Measurements from ENCODE around the gene AGXT.

Gene AGXT

DNA sequence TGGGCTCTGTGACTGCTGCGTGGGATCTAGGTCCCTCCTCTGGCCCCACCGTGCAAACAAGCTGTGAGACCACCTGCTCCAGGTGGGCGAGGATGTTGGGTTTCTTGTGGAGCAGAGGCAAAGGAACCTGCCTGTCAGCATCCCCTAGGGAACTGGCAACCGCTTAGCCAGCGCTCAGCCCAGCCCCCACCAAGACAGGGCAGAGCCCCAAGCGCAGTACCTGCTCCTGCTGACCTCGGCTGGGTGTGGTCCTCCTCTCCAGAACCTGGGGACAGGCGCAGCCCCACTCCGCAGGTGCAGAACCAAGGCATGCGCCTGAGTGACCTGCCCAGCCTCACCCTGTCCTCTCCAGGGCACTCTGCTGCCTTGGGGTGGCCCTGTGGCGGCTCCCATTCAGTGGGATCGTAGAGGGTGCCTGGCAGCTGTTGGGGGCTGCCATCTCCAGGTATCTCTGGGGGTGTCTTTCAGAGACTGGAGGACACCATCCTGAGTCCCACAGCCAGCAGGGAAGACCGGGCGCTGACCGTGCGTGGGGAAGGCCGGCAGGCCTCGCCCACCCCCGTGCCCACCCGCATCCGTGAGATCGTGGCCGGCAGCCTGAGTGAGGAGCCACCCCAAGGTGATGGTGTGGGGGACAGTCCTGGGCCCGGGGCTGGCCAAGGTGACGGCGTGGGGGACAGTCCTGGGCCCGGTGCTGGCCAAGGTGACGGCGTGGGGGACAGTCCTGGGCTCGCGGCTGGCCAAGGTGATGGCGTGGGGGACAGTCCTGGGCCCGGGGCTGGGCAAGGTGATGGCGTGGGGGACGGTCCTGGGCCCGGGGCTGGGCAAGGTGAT is 49.9 kb downstream of the AGXT start:
- Histone ChIP-seq H2AFZ (ENCODE audit: low read depth, low read length) (no peak overlapping the region), H4K20me1 (ENCODE audit: insufficient read depth, low read length) (no peaks in the 10 kb centered on the region), H3K36me3 (replicated peaks; ENCODE audit: low read depth, low read length) (no peaks in the 10 kb centered on the region), H3K4me1 (ENCODE audit: low read length) (peaks cover 5% of the 10 kb centered on the region), H3K79me2 (ENCODE audit: low read length) (no peaks in the 10 kb centered on the region), H3K27ac (ENCODE audit: low read length) (no peak overlapping the region), H3K9ac (ENCODE audit: low read length) (no peak overlapping the region), H3K27me3 (ENCODE audit: low read depth, low read length) (0 out of 2 replicates have a peak, but pooled peaks cover 2% of the 10 kb centered on the region), H3K4me3 (ENCODE audit: low read length) (no peak overlapping the region), H3K4me2 (ENCODE audit: low read length) (no peak overlapping the region), H3K9me3 (ENCODE audit: insufficient read depth, low read length) (no peaks in the 10 kb centered on the region)
- TF ChIP-seq EZH2phosphoT487 (IDR thresholded peaks at IDR 0.05; ENCODE audit: low read depth) = no peak
- TF ChIP-seq, protein P1, sequence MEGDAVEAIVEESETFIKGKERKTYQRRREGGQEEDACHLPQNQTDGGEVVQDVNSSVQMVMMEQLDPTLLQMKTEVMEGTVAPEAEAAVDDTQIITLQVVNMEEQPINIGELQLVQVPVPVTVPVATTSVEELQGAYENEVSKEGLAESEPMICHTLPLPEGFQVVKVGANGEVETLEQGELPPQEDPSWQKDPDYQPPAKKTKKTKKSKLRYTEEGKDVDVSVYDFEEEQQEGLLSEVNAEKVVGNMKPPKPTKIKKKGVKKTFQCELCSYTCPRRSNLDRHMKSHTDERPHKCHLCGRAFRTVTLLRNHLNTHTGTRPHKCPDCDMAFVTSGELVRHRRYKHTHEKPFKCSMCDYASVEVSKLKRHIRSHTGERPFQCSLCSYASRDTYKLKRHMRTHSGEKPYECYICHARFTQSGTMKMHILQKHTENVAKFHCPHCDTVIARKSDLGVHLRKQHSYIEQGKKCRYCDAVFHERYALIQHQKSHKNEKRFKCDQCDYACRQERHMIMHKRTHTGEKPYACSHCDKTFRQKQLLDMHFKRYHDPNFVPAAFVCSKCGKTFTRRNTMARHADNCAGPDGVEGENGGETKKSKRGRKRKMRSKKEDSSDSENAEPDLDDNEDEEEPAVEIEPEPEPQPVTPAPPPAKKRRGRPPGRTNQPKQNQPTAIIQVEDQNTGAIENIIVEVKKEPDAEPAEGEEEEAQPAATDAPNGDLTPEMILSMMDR (IDR thresholded peaks at IDR 0.05; ENCODE audit: low read depth, low read length) = no peak

DNA sequence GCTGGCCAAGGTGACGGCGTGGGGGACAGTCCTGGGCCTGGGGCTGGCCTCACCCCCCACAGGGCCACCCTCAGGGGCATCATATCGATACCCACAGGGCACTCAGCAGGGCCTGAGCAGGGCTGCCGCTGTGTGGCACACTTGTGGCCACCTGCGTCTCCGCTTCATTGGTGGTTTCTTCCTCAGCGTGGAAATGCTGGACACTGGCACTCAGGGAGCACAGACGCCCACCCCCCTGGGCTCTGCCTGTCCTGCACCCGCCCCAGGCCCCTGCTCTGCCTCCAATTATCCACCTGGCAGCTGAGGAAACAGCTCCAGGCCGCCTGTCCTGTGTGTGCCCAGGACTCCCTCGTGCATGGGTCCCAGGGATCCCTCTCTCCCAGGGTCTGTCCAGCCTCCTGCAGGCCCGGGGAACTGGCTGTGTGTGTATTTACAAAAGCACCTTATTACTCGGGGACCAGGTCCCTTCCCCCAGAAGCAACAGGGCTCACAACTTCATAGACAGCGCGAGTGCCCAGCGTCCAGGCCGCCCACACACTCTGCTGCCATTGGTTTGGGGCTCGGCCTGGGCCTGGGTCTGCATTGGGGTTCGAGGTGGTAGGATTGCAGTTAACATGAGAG is 50.6 kb downstream of the AGXT start:
- TF ChIP-seq EZH2phosphoT487 (IDR thresholded peaks at IDR 0.05; ENCODE audit: low read depth) = no peak
- TF ChIP-seq, protein P1 (IDR thresholded peaks at IDR 0.05; ENCODE audit: low read depth, low read length) = no peak
- no peaks in the 10 kb centered on the region for H3K36me3 ChIP-seq (replicated peaks; ENCODE audit: low read depth, low read length)
- H4K20me1 ChIP-seq (ENCODE audit: insufficient read depth, low read length) = no peaks in the 10 kb centered on the region
- H3K9me3 ChIP-seq (ENCODE audit: insufficient read depth, low read length) = no peaks in the 10 kb centered on the region
- H3K4me1 ChIP-seq (ENCODE audit: low read length) = peaks cover 5% of the 10 kb centered on the region
- no peak overlapping the region for H3K4me3 ChIP-seq (ENCODE audit: low read length)
- 0 out of 2 replicates have a peak, but pooled peaks cover 2% of the 10 kb centered on the region for H3K27me3 ChIP-seq (ENCODE audit: low read depth, low read length)
- H3K4me2 ChIP-seq (ENCODE audit: low read length) = no peak overlapping the region
- no peak overlapping the region for H3K9ac ChIP-seq (ENCODE audit: low read length)
- no peak overlapping the region for H2AFZ ChIP-seq (ENCODE audit: low read depth, low read length)
- H3K79me2 ChIP-seq (ENCODE audit: low read length) = no peaks in the 10 kb centered on the region
- H3K27ac ChIP-seq (ENCODE audit: low read length) = no peak overlapping the region

DNA sequence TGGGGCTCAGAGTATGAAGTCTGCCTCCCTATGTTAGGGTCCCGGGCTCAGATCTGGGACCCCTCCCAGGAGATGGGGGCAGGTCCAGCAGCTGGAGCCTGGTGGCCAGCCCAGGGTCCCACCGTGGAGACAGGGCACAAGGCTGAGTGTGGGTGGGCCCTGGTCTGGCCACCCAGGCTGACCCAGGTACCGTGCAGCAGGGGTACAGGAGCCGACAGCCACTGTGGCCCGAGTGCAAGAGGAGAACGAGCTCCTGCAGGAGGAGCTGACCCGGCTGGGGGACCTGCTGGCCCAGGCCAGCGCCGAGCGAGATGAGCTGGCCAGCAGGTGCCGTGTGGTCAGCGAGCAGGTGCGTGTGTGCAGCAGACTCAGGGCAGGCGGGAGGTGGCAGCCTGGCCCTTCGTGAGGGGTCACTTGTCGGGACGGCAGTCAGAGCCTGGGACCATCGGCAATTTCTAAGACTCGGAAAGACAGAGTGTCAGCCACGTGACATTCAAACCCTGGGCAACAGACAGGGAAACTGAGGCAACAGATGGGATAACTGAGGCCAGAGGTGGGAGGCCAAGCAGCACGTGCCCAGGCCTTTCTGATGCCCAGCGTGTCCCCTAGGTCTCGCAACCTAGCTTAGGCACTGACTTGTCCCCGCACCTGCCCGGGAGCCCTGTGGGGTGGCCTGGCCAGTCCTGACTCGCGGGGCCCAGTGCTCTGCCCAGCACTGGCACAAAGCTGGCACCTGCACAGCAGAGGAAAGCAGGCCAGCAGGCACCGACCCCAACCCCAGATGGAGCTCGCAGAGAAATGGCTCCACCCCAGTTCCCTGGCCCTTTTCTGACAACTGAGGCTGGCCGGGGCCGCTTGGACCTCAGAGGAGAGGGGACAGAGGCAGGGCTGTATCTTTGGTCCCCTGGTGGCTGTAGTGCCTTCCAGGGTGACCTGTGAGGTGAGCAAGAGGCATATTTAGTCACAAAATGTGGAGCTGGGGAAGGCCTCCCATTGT is 51.5 kb downstream of the AGXT start:
- 0 out of 2 replicates have a peak, but pooled peaks cover 2% of the 10 kb centered on the region for H3K27me3 ChIP-seq (ENCODE audit: low read depth, low read length)
- H2AFZ ChIP-seq (ENCODE audit: low read depth, low read length) = no peak overlapping the region
- H3K4me3 ChIP-seq (ENCODE audit: low read length) = no peak overlapping the region
- H3K9ac ChIP-seq (ENCODE audit: low read length) = no peak overlapping the region
- H4K20me1 ChIP-seq (ENCODE audit: insufficient read depth, low read length) = no peaks in the 10 kb centered on the region
- no peaks in the 10 kb centered on the region for H3K36me3 ChIP-seq (replicated peaks; ENCODE audit: low read depth, low read length)
- peaks cover 5% of the 10 kb centered on the region for H3K4me1 ChIP-seq (ENCODE audit: low read length)
- no peaks in the 10 kb centered on the region for H3K9me3 ChIP-seq (ENCODE audit: insufficient read depth, low read length)
- H3K79me2 ChIP-seq (ENCODE audit: low read length) = no peaks in the 10 kb centered on the region
- no peak overlapping the region for H3K4me2 ChIP-seq (ENCODE audit: low read length)
- TF ChIP-seq EZH2phosphoT487 (IDR thresholded peaks at IDR 0.05; ENCODE audit: low read depth) = no peak
- TF ChIP-seq, protein P1 (IDR thresholded peaks at IDR 0.05; ENCODE audit: low read depth, low read length) = no peak
- no peak overlapping the region for H3K27ac ChIP-seq (ENCODE audit: low read length)
